Upper lobe of left lung (tissue), 6 donors: ENCODE results near the gene STRADB. TPM values are rescaled to one million over a fixed set of nuclear protein-coding genes. Genes with fewer than 3 reads are reported as not detected.
"Not testable (repeated sequence)": the region's sequence is repeated elsewhere in the genome, so short reads cannot be mapped to it uniquely, and the experiment has no call there.

Source experiments
- ATAC-seq, 2 donors: fragments of 200-7000 bp; cut with Tn5 transposase; one replicate each; pipeline ENCODE4 v1.9.1; 2022; ENCODE audit warnings: mild to moderate bottlenecking in 2 of 2, moderate library complexity in 2 of 2; ENCODE audit not compliant: low FRiP score in 2 of 2
- DNase-seq, 2 donors: peaks; one replicate each; pipeline ENCODE4 v3.0.0-alpha.2; 2019 to 2020
- H3K27ac ChIP-seq, 4 donors: fragments of 200-600 bp; sonication (generic); one replicate each; pipeline ENCODE4 v1.5.1; 2016 to 2019
- H3K27me3 ChIP-seq, 4 donors: fragments of 200-600 bp; sonication (generic); one replicate each; pipeline ENCODE4 v1.5.1; 2017 to 2019
- H3K36me3 ChIP-seq, 4 donors: fragments of 200-600 bp; sonication (generic); one replicate each; pipeline ENCODE4 v1.5.1; 2016 to 2019
- H3K4me1 ChIP-seq, 4 donors: fragments of 200-600 bp; sonication (generic); one replicate each; pipeline ENCODE4 v1.5.1; 2018 to 2019
- H3K4me3 ChIP-seq, 4 donors: fragments of 200-600 bp; sonication (generic); one replicate each; pipeline ENCODE4 v1.5.1; 2017 to 2019; ENCODE audit warnings: mild to moderate bottlenecking in 2 of 4, moderate library complexity in 1 of 4
- H3K9me3 ChIP-seq, 4 donors: fragments of 200-600 bp; sonication (generic); one replicate each; pipeline ENCODE4 v1.5.1; 2018 to 2019
- EP300 ChIP-seq, 4 donors: sonication (generic); formaldehyde crosslinking; IDR thresholded peaks; one replicate each; pipeline ENCODE4 v1.5.1; 2017; ENCODE audit warnings: antibody characterized with exemption in 4 of 4, control low read depth in 2 of 4
- POLR2A ChIP-seq, 4 donors: fragments of 450-650 bp; IDR thresholded peaks; one replicate each; pipeline ENCODE4 v1.5.1; 2016 to 2017; ENCODE audit warnings: antibody characterized with exemption in 4 of 4, mild to moderate bottlenecking in 2 of 4
- POLR2AphosphoS5 ChIP-seq, 2 donors: sonication (generic); formaldehyde crosslinking; IDR thresholded peaks; one replicate each; pipeline ENCODE4 v1.5.1; 2017; ENCODE audit warnings: antibody characterized with exemption in 2 of 2
- WGBS, 2 donors: methylation state at CpG; one replicate each; pipeline ENCODE4 v1.1.5; 2017 to 2018; 5-methylcytosine and 5-hydroxymethylcytosine counted together
- total RNA-seq, 6 donors: library from RNA; depleted of rRNA in 4 of 6; stranded (reverse); fragments of >200 nt in 4 of 6; gene quantifications; one replicate each; pipeline versions ENCODE4 v1.1.0 to v1.2.1, GENCODE V29; 2016 to 2021
- TF ChIP-seq, protein P1 (sequence below), 6 experiments: fragments of 450-650 bp in 4 of 6; fragments of 200-600 bp in 2 of 6; sonication (generic) in 2 of 6; IDR thresholded peaks; one replicate each; pipeline ENCODE4 v1.5.1; 2016 to 2019; ENCODE audit warnings: antibody characterized with exemption in 6 of 6
- donor health status: DM: no; HTN: no; CAD: no; lungs with moderate emphysema.
- donor health status: DM: no; HTN: yes; CAD: no; lungs with severe emphysema.

STRADB gene
- total RNA-seq, 6 donors from 2014 or later = 6.8 to 36.2 (median 21.7) TPM

GRCh38 chr2:201419057-201419635, 32.4 kb upstream of the STRADB start:
- Histone ChIP-seq H3K27me3 (no peaks in the 10 kb centered on the region), H3K4me3 (no peak overlapping the region), H3K36me3 (no peaks in the 10 kb centered on the region), H3K4me1 (peaks cover 17 to 25% (median 23%) of the 10 kb centered on the region in 4 donors), H3K9me3 (no peaks in the 10 kb centered on the region), H3K27ac (peak overlapping the region in 2 of 4 donors; percentile 6 to 51)
- TF ChIP-seq, protein P1, sequence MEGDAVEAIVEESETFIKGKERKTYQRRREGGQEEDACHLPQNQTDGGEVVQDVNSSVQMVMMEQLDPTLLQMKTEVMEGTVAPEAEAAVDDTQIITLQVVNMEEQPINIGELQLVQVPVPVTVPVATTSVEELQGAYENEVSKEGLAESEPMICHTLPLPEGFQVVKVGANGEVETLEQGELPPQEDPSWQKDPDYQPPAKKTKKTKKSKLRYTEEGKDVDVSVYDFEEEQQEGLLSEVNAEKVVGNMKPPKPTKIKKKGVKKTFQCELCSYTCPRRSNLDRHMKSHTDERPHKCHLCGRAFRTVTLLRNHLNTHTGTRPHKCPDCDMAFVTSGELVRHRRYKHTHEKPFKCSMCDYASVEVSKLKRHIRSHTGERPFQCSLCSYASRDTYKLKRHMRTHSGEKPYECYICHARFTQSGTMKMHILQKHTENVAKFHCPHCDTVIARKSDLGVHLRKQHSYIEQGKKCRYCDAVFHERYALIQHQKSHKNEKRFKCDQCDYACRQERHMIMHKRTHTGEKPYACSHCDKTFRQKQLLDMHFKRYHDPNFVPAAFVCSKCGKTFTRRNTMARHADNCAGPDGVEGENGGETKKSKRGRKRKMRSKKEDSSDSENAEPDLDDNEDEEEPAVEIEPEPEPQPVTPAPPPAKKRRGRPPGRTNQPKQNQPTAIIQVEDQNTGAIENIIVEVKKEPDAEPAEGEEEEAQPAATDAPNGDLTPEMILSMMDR (IDR thresholded peaks at IDR 0.05) = no peak
- no peak for TF ChIP-seq POLR2AphosphoS5 (IDR thresholded peaks at IDR 0.05)
- TF ChIP-seq EP300 (IDR thresholded peaks at IDR 0.05) = no peak
- TF ChIP-seq POLR2A (IDR thresholded peaks at IDR 0.05) = no peak
- no peak for ATAC-seq
- no peak for DNase-seq
- 53 to 60% methylated on average over 3 of the region's 3 CpGs for WGBS, 2 donors

GRCh38 chr2:201419986-201420385, 31.6 kb upstream of the STRADB start:
- Histone ChIP-seq H3K27ac (peak overlapping the region in 3 of 4 donors; percentile 1 to 51 (median 42)), H3K36me3 (no peaks in the 10 kb centered on the region), H3K9me3 (no peaks in the 10 kb centered on the region), H3K27me3 (no peaks in the 10 kb centered on the region), H3K4me3 (no peak overlapping the region), H3K4me1 (peaks cover 14 to 23% (median 18%) of the 10 kb centered on the region in 4 donors)
- TF ChIP-seq POLR2AphosphoS5 (IDR thresholded peaks at IDR 0.05) = no peak
- TF ChIP-seq EP300 (IDR thresholded peaks at IDR 0.05) = no peak
- TF ChIP-seq POLR2A (IDR thresholded peaks at IDR 0.05) = no peak
- TF ChIP-seq, protein P1 (IDR thresholded peaks at IDR 0.05) = no peak
- no peak for DNase-seq
- ATAC-seq = no peak
- WGBS, 2 donors = 59 to 87% methylated on average over 4 of the region's 4 CpGs

DNA sequence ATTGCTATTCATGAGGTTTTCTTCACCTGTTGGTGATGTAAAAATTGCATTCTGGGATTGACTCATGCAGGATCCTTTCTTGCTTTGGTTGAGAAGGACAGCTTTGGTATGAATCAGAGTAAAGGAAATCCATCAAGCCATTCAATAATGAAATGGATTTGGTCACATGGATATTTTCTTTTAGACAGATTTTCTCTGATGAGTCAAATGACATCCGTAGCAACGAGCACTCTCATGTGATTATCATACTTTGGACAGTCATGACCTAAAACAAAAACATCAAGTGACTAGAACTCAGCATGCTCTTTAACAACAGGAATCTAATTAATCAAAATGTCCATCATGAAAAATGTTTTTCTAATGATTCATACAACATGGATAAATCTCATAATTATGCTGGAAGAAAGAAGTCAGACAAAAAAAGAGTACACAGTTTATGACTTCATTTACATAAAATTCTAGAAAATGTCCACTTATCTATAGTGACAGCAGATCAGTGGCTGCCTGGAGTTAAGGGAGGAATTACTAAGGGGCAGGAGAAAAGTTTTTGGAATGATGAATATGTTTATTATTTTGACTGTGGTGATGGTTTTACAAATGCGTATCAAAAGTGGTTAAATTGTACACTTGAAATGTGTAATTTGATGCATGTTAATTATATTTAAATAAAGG, 31.0 kb upstream of the STRADB start:
- no peak for DNase-seq

GRCh38 chr2:201425952-201426351, 25.6 kb upstream of the STRADB start:
- Histone ChIP-seq H3K36me3 (no peaks in the 10 kb centered on the region), H3K9me3 (no peaks in the 10 kb centered on the region), H3K27me3 (no peaks in the 10 kb centered on the region), H3K27ac (no peak overlapping the region), H3K4me1 (peaks cover 11 to 14% (median 13%) of the 10 kb centered on the region in 4 donors), H3K4me3 (no peak overlapping the region)
- ATAC-seq = no peak
- TF ChIP-seq POLR2A (IDR thresholded peaks at IDR 0.05) (no peak), EP300 (IDR thresholded peaks at IDR 0.05) (no peak), POLR2AphosphoS5 (IDR thresholded peaks at IDR 0.05) (no peak)
- TF ChIP-seq, protein P1 (IDR thresholded peaks at IDR 0.05) = no peak
- DNase-seq = no peak
- WGBS, 2 donors = 96% methylated on average over 9 of the region's 9 CpGs

More for the DNA sequence above, 31.0 kb upstream of the STRADB start:
- Histone ChIP-seq H3K27ac (peak overlapping the region in 3 of 4 donors; percentile 1 to 51 (median 42)), H3K27me3 (no peaks in the 10 kb centered on the region), H3K4me1 (peaks cover 11 to 26% (median 17%) of the 10 kb centered on the region in 4 donors), H3K4me3 (no peak overlapping the region), H3K9me3 (no peaks in the 10 kb centered on the region), H3K36me3 (no peaks in the 10 kb centered on the region)
- 57 to 64% methylated on average over 3 of the region's 3 CpGs for WGBS, 2 donors
- ATAC-seq = no peak
- no peak for TF ChIP-seq EP300 (IDR thresholded peaks at IDR 0.05)
- no peak for TF ChIP-seq POLR2AphosphoS5 (IDR thresholded peaks at IDR 0.05)
- TF ChIP-seq POLR2A (IDR thresholded peaks at IDR 0.05) = no peak
- TF ChIP-seq, protein P1 (IDR thresholded peaks at IDR 0.05) = no peak

DNA sequence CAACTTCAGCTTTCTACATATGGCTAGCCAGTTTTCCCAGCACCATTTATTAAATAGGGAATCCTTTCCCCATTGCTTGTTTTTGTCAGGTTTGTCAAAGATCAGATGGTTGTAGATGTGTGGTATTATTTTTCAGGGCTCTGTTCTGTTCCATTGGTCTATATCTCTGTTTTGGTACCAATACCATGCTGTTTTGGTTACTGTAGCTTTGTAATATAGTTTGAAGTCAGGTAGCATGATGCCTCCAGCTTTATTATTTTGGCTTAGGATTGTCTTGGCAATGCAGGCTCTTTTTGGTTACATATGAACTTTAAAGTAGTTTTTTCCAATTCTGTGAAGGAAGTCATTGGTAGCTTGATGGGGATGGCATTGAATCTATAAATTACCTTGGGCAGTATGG, 23.2 kb upstream of the STRADB start:
- not testable (repeated sequence) for DNase-seq, H3K27me3 ChIP-seq, H3K9me3 ChIP-seq, ATAC-seq, H3K36me3 ChIP-seq, H3K4me3 ChIP-seq, H3K27ac ChIP-seq
- peaks cover 27 to 38% (median 33%) of the 10 kb centered on the region in 4 donors for H3K4me1 ChIP-seq

- H3K27ac ChIP-seq, H3K27me3 ChIP-seq, H3K4me3 ChIP-seq, H3K36me3 ChIP-seq, DNase-seq, H3K9me3 ChIP-seq, ATAC-seq: not testable (repeated sequence)
- 87 to 96% methylated on average over 6 of the region's 6 CpGs for WGBS, 2 donors
- peaks cover 23 to 43% (median 37%) of the 10 kb centered on the region in 4 donors for H3K4me1 ChIP-seq
Observed at GRCh38 chr2:201429835-201430234, 21.7 kb upstream of the STRADB start.

DNA sequence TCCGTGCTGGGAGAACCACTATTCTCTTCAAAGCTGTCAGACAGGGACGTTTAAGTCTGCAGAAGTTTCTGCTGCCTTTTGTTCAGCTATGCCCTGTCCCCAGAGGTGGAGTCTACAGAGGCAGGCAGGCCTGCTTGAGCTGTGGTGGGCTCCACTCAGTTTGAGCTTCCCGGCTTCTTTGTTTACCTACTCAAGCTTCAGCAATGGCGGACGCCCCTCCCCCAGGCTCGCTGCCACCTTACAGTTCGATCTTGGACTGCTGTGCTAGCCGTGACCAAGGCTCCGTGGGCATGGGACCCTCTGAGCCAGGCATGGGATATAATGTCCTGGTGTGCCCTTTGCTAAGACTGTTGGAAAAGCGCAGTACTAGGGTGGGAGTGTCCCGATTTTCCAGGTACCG, 21.2 kb upstream of the STRADB start:
- 97% methylated on average over 12 of the region's 12 CpGs for WGBS, 2 donors
- H3K27ac ChIP-seq, H3K4me3 ChIP-seq, H3K9me3 ChIP-seq, ATAC-seq, H3K36me3 ChIP-seq, DNase-seq, H3K27me3 ChIP-seq: not testable (repeated sequence)
- H3K4me1 ChIP-seq = peaks cover 23 to 38% (median 33%) of the 10 kb centered on the region in 4 donors
